Colonic mucosa (tissue), 4 donors: ENCODE measurements around the gene GATAD2B. TPM values are rescaled to one million over a fixed set of nuclear protein-coding genes. Genes with fewer than 3 reads are reported as not detected.
A peak's percentile ranks its signal among the peaks of the same experiment; 100 is the strongest.

Experiments
- DNase-seq: peaks from one replicate; pipeline ENCODE4 v3.0.0-alpha.2; 2020
- H3K27ac ChIP-seq: fragments of 200-600 bp; one replicate; pipeline ENCODE4 v1.8.0; 2021
- H3K27me3 ChIP-seq: fragments of 200-600 bp; one replicate; pipeline ENCODE4 v1.8.0; 2021
- H3K36me3 ChIP-seq: fragments of 200-600 bp; one replicate; pipeline ENCODE4 v1.8.0; 2021
- H3K4me1 ChIP-seq: fragments of 200-600 bp; one replicate; pipeline ENCODE4 v1.8.0; 2021; ENCODE audit warnings: mild to moderate bottlenecking
- H3K4me3 ChIP-seq: fragments of 200-600 bp; one replicate; pipeline ENCODE4 v1.8.0; 2021
- H3K9ac ChIP-seq, 2 donors: one replicate each; pipeline ENCODE4 v1.7.0; 2013; ENCODE audit warnings: control low read depth in 2 of 2, low read depth in 2 of 2, low read length in 2 of 2
- H3K9me3 ChIP-seq: fragments of 200-600 bp; one replicate; pipeline ENCODE4 v1.8.0; 2021
- intact Hi-C: fragments of 100-400 bp; cut with DNase I; formaldehyde crosslinking; loops from one replicate; pipeline ENCODE4 v1.14.1; 2022
- total RNA-seq, 2 donors: library from RNA; stranded (reverse); fragmentation: NEBNext Ultra II Directional in 1 of 2; extraction: Animal tissue kit (Norgen Biotek cat#: 25700) in 1 of 2; gene quantifications; one replicate each; pipeline ENCODE4 v1.2.1, GENCODE V29; 2021
- TF ChIP-seq, protein P1 (sequence below): fragments of 200-600 bp; IDR thresholded peaks from one replicate; pipeline ENCODE4 v1.8.0; 2022; ENCODE audit warnings: antibody characterized with exemption, mild to moderate bottlenecking
- donor health status: healthy.
- donor health status: DM: no; HTN: no; CAD: no.
- donor health status: DM: no; HTN: no; CAD: no.

The GATAD2B gene
- total RNA-seq, 2 donors from 2014 or later: 32.5 to 36.5 TPM

DNA sequence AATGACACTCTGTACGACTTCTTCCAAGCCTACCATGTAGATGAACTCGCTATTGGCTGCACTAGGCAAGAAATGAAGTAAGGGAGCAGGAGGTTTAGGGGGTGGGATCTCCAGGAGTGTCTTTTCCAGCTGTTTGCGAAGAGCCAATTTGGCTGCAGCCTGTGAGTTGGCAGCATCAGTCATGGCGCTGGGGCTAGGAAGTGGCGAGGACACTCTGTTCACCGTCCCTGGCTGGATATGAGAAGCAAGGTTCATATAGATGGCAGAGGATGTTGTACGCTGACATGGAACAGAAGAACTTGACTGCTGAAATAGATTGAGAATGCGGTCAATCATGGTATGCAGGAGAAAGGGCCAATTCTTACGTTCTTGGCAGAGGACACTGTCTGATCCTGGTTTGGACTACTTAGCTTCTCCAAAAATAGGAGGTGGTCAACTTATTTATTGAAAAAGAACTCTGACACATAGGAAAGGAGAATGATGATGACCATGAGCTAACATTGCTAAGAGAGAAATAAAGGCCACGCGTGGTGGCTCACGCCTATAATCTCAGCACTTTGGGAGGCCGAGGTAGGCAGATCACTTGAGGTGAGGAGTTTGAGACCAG lies 106.4 kb downstream of the GATAD2B start:
- no peak for DNase-seq
- no peak overlapping the region for H3K27ac ChIP-seq
- no peak overlapping the region for H3K4me3 ChIP-seq
- intact Hi-C loops: no loop called here
- peaks cover 40% of the 10 kb centered on the region for H3K36me3 ChIP-seq
- H3K9me3 ChIP-seq: no peaks in the 10 kb centered on the region
- H3K27me3 ChIP-seq: no peaks in the 10 kb centered on the region
- no peak overlapping the region for H3K9ac ChIP-seq
- TF ChIP-seq, protein P1, sequence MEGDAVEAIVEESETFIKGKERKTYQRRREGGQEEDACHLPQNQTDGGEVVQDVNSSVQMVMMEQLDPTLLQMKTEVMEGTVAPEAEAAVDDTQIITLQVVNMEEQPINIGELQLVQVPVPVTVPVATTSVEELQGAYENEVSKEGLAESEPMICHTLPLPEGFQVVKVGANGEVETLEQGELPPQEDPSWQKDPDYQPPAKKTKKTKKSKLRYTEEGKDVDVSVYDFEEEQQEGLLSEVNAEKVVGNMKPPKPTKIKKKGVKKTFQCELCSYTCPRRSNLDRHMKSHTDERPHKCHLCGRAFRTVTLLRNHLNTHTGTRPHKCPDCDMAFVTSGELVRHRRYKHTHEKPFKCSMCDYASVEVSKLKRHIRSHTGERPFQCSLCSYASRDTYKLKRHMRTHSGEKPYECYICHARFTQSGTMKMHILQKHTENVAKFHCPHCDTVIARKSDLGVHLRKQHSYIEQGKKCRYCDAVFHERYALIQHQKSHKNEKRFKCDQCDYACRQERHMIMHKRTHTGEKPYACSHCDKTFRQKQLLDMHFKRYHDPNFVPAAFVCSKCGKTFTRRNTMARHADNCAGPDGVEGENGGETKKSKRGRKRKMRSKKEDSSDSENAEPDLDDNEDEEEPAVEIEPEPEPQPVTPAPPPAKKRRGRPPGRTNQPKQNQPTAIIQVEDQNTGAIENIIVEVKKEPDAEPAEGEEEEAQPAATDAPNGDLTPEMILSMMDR: no peak
- H3K4me1 ChIP-seq: no peaks in the 10 kb centered on the region

DNA sequence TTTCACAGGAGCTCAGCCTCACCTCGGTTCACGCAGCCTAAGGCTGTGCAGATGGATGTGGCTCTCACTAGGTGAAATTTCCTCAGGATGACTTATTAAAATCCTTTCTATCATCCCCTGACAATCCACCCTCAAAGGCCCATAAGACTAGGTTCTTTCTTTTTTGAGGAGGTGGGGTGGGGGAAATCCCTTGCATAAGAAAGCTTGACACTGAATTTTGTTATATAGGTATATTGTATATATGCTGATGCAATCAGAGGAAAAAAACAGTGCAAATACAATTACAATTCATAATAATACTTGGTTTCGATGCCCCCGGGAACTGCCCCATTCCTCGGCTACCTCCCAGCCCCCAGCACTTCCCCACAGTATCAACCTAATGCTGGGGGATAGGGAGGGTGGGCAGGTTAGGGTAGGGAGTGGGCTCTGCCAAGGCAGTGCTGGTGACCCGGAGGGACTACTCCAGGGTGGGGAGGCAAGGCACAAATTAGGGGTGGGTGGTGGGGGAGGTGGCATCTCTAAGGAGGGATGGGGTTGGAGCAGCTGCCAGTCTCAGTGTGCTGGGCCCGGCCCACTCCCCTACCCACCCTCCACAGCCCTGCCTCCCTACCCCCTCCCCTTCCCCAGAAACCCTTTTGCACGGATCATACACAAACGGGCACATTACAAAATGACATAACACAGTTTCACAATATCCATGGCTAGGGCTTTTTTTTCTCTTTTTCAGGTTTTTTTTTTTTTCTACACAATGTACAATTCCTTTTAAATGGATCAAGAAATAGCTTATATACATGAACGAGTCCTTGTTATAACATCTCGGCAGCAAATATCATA lies 116.7 kb downstream of the GATAD2B start:
- TF ChIP-seq, protein P1: no peak
- Histone ChIP-seq H3K4me3 (no peak overlapping the region), H3K27me3 (no peaks in the 10 kb centered on the region), H3K4me1 (no peaks in the 10 kb centered on the region), H3K9ac (no peak overlapping the region), H3K36me3 (peaks cover 9% of the 10 kb centered on the region), H3K9me3 (no peaks in the 10 kb centered on the region), H3K27ac (no peak overlapping the region)
- intact Hi-C loops: no loop called here
- DNase-seq: no peak

DNA sequence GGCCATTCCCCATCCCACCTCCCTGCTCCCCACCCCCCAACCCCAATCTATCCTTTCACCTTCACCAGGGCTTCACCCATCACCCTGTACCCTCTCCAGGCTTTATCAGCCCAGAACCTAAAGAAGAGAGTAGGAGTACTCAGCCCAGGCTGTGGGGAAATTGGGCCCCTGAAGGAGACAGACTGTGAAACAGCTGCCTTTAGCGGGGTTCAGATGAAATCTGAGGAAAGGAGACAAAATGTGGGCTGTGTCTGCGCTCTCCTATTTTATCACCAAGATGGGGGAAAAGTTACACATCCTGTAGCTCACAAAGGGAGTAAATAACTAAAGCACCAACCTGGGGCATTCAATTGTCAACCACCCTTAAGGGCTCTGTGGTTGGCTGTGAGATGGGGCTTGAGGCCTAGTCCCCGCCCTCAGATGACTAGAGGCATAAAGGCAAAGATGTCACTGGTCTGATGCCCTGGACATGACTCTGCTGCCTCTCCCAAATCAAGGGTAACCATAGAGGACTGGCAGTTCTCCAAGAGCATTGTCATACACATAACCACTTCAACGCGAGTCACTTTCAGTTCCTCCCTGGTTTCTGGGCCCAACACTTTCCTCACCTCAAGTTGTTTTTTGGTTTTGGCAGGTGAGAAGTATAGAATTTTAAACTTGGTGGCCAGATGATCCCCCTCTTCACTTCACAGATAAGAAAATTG lies 117.6 kb downstream of the GATAD2B start:
- intact Hi-C loops: no loop called here
- Histone ChIP-seq H3K4me1 (no peaks in the 10 kb centered on the region), H3K27me3 (no peaks in the 10 kb centered on the region), H3K36me3 (peaks cover under 1% of the 10 kb centered on the region), H3K9ac (no peak overlapping the region), H3K9me3 (no peaks in the 10 kb centered on the region), H3K4me3 (no peak overlapping the region), H3K27ac (no peak overlapping the region)
- TF ChIP-seq, protein P1: no peak
- DNase-seq: peak; percentile 57

DNA sequence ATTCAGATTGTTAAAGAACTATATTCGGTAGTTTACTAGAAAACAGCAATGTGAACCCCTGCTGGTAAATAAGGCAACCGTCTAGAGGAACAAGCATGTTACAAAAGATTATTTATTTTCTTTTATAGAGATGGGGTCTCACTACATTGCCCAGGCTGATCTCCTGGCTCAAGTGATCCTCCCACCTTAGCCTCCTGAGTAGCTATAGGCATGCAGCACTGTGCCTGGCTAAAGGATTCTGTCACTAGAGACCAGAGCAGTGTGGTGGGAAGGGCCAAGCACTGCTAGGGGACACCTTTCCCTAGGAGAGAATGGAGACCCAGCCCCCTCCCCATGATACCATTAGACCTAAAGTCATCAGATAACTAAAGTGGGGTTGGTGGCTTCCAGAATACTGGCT lies 118.7 kb downstream of the GATAD2B start:
- no peak for DNase-seq
- H3K9ac ChIP-seq: no peak overlapping the region
- no peaks in the 10 kb centered on the region for H3K36me3 ChIP-seq
- H3K27ac ChIP-seq: no peak overlapping the region
- H3K4me3 ChIP-seq: no peak overlapping the region
- no peaks in the 10 kb centered on the region for H3K9me3 ChIP-seq
- no peaks in the 10 kb centered on the region for H3K27me3 ChIP-seq
- intact Hi-C loops: no loop called here
- TF ChIP-seq, protein P1: no peak
- no peaks in the 10 kb centered on the region for H3K4me1 ChIP-seq

DNA sequence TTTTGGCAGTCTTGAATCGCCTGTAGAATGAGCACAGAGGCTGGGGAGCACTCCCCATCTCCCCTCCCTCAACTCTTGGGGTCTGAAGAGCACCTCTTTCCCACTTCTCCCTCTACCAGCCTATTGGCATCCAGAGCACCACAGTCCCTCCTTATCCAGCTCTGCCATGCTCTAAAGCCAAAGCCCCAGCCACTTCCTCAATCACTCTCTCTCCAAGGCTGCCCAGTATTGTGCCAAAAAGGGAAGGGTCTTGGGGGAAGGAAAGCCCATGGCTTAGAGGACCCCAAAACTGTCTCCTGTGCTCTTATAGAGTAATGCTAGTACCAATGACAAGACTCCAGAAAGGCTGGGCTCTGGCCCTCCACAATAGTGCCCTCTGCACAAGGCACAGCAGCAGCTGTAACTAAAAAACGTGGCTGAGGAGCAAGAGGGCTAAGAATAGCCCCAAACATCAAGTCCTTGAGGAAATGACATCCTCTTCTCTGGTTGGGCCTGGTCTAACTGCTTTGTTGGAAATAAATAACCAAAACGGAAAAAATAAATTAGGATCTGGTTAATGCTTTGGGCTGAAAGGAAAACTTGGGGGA lies 119.2 kb downstream of the GATAD2B start:
- no peak for DNase-seq
- Histone ChIP-seq H3K4me1 (no peaks in the 10 kb centered on the region), H3K27ac (no peak overlapping the region), H3K4me3 (no peak overlapping the region), H3K9me3 (no peaks in the 10 kb centered on the region), H3K27me3 (no peaks in the 10 kb centered on the region), H3K36me3 (no peaks in the 10 kb centered on the region), H3K9ac (no peak overlapping the region)
- TF ChIP-seq, protein P1: no peak
- intact Hi-C loops: no loop called here
